Measurements from ENCODE around the gene KAZALD1. TPM values are rescaled to one million over a fixed set of nuclear protein-coding genes. Genes with fewer than 3 reads are reported as not detected.
A peak's percentile ranks its signal among the peaks of the same experiment; 100 is the strongest.
"Not testable (repeated sequence)": the region's sequence is repeated elsewhere in the genome, so short reads cannot be mapped to it uniquely, and the experiment has no call there.

Gene KAZALD1
- polyA plus RNA-seq, 2 donors, result 0.81 to 1.4 TPM

DNA sequence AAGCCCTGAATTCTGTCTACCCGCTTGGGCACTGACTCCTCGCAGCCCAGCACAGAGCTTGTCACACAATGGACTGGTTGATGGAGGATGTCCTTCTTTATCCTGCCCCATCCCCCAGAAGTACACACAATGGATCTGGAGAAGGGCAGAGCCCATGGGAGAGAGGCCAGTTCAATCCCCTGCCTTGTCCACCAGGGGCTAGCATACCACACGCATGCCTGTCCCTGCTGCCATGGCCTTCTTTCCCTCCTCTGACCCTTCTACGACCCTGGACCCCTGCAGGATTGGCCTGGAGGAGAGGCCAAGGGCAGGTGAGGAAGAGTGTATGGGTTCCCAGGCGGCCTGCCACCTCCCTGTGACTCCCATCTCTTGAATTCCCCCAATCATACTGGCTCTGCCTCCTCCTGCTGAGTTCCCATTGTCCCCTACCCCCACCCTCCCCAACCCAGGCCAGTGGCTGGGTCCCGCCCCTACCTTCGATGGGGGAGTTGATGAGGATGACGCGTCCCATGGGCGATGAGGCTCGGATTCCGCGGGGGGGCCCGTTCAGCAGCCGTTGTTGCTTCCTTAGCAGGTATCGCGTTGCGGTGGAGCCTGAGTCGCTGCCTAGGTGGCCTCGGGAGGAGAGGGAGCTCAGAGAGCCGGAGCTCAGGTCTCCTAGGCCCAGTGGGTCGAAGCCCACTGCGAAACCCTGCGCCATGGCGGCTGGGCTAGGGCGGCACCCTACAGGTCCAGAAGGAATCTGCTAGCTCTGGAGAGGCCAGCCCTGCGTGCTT is 32.1 kb upstream of the KAZALD1 start:
- no peak overlapping the region for H3K27ac ChIP-seq (ENCODE audit: low read depth in 2 of 2, low read length in 1 of 2)
- no peaks in the 10 kb centered on the region for H3K9me3 ChIP-seq (ENCODE audit: control insufficient read depth in 2 of 2, insufficient read depth in 1 of 2, low read depth in 1 of 2, low read length in 1 of 2)
- H3K4me1 ChIP-seq (ENCODE audit: control insufficient read depth in 2 of 2, insufficient read depth in 2 of 2, low read length in 1 of 2), result peaks cover 3 to 11% of the 10 kb centered on the region in 2 donors
- no peaks in the 10 kb centered on the region for H3K36me3 ChIP-seq (ENCODE audit: control insufficient read depth in 2 of 2, insufficient read depth in 2 of 2, low read length in 1 of 2)
- no peak overlapping the region for H3K4me3 ChIP-seq (ENCODE audit: low read depth in 1 of 2, low read length in 2 of 2)
- H3K27me3 ChIP-seq (ENCODE audit: control insufficient read depth in 1 of 2, insufficient read depth in 2 of 2, low read length in 2 of 2), result no peaks in the 10 kb centered on the region
- WGBS, 2 donors, result 59 to 60% methylated on average over 26 to 27 of the region's 27 CpGs

DNA sequence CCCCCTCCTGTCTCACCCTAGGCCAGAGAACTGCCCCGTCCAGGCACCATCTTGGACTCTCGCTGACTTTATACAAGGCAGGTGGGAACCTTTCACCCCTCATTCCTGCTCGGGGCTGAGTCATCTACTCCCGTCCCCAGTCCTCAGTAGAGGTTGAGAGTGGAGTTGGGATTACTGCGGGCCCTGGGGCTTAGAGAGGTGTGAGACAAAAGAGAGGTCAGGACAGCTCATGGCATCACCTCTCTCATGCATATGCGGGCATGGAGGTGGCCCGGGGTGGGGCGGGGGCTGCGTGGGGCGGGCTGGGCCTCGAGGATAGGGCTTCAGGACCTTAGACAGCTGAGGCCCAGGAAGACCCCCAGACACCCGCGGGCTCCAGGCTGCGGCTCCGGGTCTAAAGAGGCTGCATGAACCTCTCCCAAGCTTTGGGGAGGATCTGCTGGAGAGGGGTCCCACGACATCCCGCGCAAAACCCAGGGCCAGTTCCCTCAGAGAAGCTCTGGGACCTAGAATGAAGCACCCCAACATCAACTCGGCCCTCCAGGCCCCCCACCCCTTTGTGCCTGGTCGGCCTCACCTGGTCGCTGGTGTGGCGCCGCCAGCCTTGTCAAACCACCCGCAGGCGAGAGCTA is 31.2 kb upstream of the KAZALD1 start:
- Histone ChIP-seq H3K27me3 (ENCODE audit: control insufficient read depth in 1 of 2, insufficient read depth in 2 of 2, low read length in 2 of 2) (no peaks in the 10 kb centered on the region), H3K36me3 (ENCODE audit: control insufficient read depth in 2 of 2, insufficient read depth in 2 of 2, low read length in 1 of 2) (peaks cover 3 to 4% of the 10 kb centered on the region in 2 donors), H3K9me3 (ENCODE audit: control insufficient read depth in 2 of 2, insufficient read depth in 1 of 2, low read depth in 1 of 2, low read length in 1 of 2) (no peaks in the 10 kb centered on the region), H3K27ac (ENCODE audit: low read depth in 2 of 2, low read length in 1 of 2) (peak overlapping the region in 1 of 2 donors; percentile 45), H3K4me1 (ENCODE audit: control insufficient read depth in 2 of 2, insufficient read depth in 2 of 2, low read length in 1 of 2) (peaks cover 3 to 11% of the 10 kb centered on the region in 2 donors), H3K4me3 (ENCODE audit: low read depth in 1 of 2, low read length in 2 of 2) (peak overlapping the region; percentile 63)
- 9 to 10% methylated on average over 19 to 25 of the region's 25 CpGs for WGBS, 2 donors

DNA sequence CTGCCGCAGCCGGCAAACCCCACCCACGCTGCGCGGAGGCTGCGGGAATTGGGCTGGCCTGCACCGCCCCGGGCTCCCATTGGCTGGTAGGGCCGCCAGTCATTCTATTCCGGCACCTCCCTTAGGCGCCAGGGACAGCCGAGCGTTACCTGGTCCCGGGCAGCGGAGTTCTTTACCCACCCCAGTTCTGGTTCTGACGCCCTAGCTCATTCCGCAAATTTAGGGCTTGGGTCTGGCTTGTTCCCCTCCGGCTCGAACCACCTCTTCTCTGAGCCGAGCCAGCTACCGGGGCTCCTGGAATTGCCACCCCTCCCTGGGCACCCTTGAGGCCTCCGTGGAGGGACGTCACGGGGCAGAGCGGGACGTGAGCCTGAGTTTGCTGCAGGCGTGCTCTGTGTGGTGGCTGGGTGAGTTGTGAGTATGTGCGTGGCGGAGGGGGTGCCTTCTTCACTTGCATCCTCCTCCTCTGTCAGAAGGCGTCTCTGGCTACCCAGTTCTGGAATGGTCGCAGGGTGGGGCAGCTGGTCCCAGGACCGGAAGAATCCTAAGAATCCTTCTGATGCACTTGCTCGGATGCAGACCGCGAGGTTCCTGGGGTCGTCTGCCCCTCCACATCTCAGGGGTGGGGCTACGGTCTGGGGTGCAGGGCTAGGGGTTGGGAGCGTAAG is 30.5 kb upstream of the KAZALD1 start, which contains the start of the genes PDZD7 and SFXN3:
TSS of gene PDZD7 (minus strand) at position 2 of the 668 bp plus-strand sequence. CDS start 910 bp downstream, outside the sequence.
TSS of gene SFXN3 (plus strand) at position 107 of the 668 bp plus-strand sequence. CDS start 3,461 bp downstream, outside the sequence.
- Histone ChIP-seq H3K4me3 (ENCODE audit: low read depth in 1 of 2, low read length in 2 of 2) (peak within 1 kb of the TSS; percentile 63), H3K27me3 (ENCODE audit: control insufficient read depth in 1 of 2, insufficient read depth in 2 of 2, low read length in 2 of 2) (no peaks in the 10 kb centered on the region), H3K4me1 (ENCODE audit: control insufficient read depth in 2 of 2, insufficient read depth in 2 of 2, low read length in 1 of 2) (peaks cover 3 to 11% of the 10 kb centered on the region in 2 donors), H3K9me3 (ENCODE audit: control insufficient read depth in 2 of 2, insufficient read depth in 1 of 2, low read depth in 1 of 2, low read length in 1 of 2) (no peaks in the 10 kb centered on the region), H3K36me3 (ENCODE audit: control insufficient read depth in 2 of 2, insufficient read depth in 2 of 2, low read length in 1 of 2) (peaks cover 3 to 9% of the 10 kb centered on the region in 2 donors), H3K27ac (ENCODE audit: low read depth in 2 of 2, low read length in 1 of 2) (peak within 1 kb of the TSS; percentile 91 to 96)
- WGBS, 2 donors, result 0% methylated on average over 38 of the region's 38 CpGs

GRCh38 chr10:101031796-101032636 is 29.8 kb upstream of the KAZALD1 start:
- Histone ChIP-seq H3K36me3 (ENCODE audit: control insufficient read depth in 2 of 2, insufficient read depth in 2 of 2, low read length in 1 of 2) (peaks cover 3 to 9% of the 10 kb centered on the region in 2 donors), H3K9me3 (ENCODE audit: control insufficient read depth in 2 of 2, insufficient read depth in 1 of 2, low read depth in 1 of 2, low read length in 1 of 2) (no peaks in the 10 kb centered on the region), H3K4me3 (ENCODE audit: low read depth in 1 of 2, low read length in 2 of 2) (peak overlapping the region; percentile 63), H3K27ac (ENCODE audit: low read depth in 2 of 2, low read length in 1 of 2) (peak overlapping the region; percentile 91 to 96), H3K4me1 (ENCODE audit: control insufficient read depth in 2 of 2, insufficient read depth in 2 of 2, low read length in 1 of 2) (peaks cover 3 to 11% of the 10 kb centered on the region in 2 donors), H3K27me3 (ENCODE audit: control insufficient read depth in 1 of 2, insufficient read depth in 2 of 2, low read length in 2 of 2) (no peaks in the 10 kb centered on the region)
- WGBS, 2 donors, result 0 to 2% methylated on average over 44 to 47 of the region's 47 CpGs

- Histone ChIP-seq H3K27ac (ENCODE audit: low read depth in 2 of 2, low read length in 1 of 2) (peak overlapping the region; percentile 91 to 96), H3K4me3 (ENCODE audit: low read depth in 1 of 2, low read length in 2 of 2) (peak overlapping the region; percentile 63), H3K36me3 (ENCODE audit: control insufficient read depth in 2 of 2, insufficient read depth in 2 of 2, low read length in 1 of 2) (peaks cover 5 to 13% of the 10 kb centered on the region in 2 donors), H3K4me1 (ENCODE audit: control insufficient read depth in 2 of 2, insufficient read depth in 2 of 2, low read length in 1 of 2) (peaks cover 3 to 11% of the 10 kb centered on the region in 2 donors), H3K9me3 (ENCODE audit: control insufficient read depth in 2 of 2, insufficient read depth in 1 of 2, low read depth in 1 of 2, low read length in 1 of 2) (no peaks in the 10 kb centered on the region), H3K27me3 (ENCODE audit: control insufficient read depth in 1 of 2, insufficient read depth in 2 of 2, low read length in 2 of 2) (no peaks in the 10 kb centered on the region)
- 6 to 7% methylated on average over 6 of the region's 6 CpGs for WGBS, 2 donors
These were observed 29.1 kb upstream of the KAZALD1 start for GRCh38 chr10:101032637-101033224.

DNA sequence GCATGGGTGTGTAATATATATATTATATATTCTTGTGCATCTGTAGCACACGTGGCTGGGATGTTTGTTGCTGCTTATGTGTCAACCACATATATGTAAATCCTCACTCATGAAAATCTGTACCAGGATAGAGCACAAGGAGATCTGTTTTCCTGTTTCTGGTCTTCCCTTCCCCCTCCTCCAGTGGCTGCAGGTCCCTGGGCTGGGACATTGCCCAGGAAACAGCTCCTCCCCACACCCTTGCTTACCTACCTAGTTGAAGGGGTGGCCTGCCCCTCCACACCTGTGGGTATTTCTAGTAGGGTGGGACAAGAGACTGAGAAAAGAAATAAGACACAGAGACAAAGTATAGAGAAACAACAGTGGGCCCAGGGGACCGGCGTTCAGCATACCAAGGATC is 28.5 kb upstream of the KAZALD1 start:
- Histone ChIP-seq H3K27me3 (ENCODE audit: control insufficient read depth in 1 of 2, insufficient read depth in 2 of 2, low read length in 2 of 2) (no peaks in the 10 kb centered on the region), H3K4me1 (ENCODE audit: control insufficient read depth in 2 of 2, insufficient read depth in 2 of 2, low read length in 1 of 2) (peaks cover 3 to 11% of the 10 kb centered on the region in 2 donors), H3K36me3 (ENCODE audit: control insufficient read depth in 2 of 2, insufficient read depth in 2 of 2, low read length in 1 of 2) (peaks cover 7 to 18% of the 10 kb centered on the region in 2 donors), H3K9me3 (ENCODE audit: control insufficient read depth in 2 of 2, insufficient read depth in 1 of 2, low read depth in 1 of 2, low read length in 1 of 2) (no peaks in the 10 kb centered on the region), H3K4me3 (ENCODE audit: low read depth in 1 of 2, low read length in 2 of 2) (no peak overlapping the region), H3K27ac (ENCODE audit: low read depth in 2 of 2, low read length in 1 of 2) (no peak overlapping the region)
- WGBS, 2 donors, result 58 to 73% methylated on average over 3 of the region's 3 CpGs

GRCh38 chr10:101034404-101034803 is 27.4 kb upstream of the KAZALD1 start:
- peaks cover 3 to 11% of the 10 kb centered on the region in 2 donors for H3K4me1 ChIP-seq (ENCODE audit: control insufficient read depth in 2 of 2, insufficient read depth in 2 of 2, low read length in 1 of 2)
- not testable (repeated sequence) for H3K9me3 ChIP-seq (ENCODE audit: control insufficient read depth in 2 of 2, insufficient read depth in 1 of 2, low read depth in 1 of 2, low read length in 1 of 2); H3K27ac ChIP-seq (ENCODE audit: low read depth in 2 of 2, low read length in 1 of 2); H3K27me3 ChIP-seq (ENCODE audit: control insufficient read depth in 1 of 2, insufficient read depth in 2 of 2, low read length in 2 of 2); H3K4me3 ChIP-seq (ENCODE audit: low read depth in 1 of 2, low read length in 2 of 2)
- 83 to 95% methylated on average over 4 of the region's 4 CpGs for WGBS, 2 donors
- peaks cover 7 to 20% of the 10 kb centered on the region in 2 donors for H3K36me3 ChIP-seq (ENCODE audit: control insufficient read depth in 2 of 2, insufficient read depth in 2 of 2, low read length in 1 of 2)

DNA sequence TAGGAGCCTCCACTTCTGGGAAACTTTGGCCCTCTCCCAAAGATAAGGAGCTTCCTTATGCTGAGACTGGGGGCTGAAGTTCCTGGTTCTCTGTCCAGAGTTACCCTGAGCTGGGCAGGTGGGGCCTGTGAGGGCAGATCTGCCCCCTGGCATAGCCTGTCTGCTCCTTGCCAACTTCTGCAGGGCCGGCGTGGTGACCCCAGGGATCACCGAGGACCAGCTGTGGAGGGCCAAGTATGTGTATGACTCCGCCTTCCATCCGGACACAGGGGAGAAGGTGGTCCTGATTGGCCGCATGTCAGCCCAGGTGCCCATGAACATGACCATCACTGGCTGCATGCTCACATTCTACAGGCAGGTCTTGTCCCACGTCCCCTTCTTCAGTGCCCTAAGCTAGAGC is 26.5 kb upstream of the KAZALD1 start:
- no peaks in the 10 kb centered on the region for H3K9me3 ChIP-seq (ENCODE audit: control insufficient read depth in 2 of 2, insufficient read depth in 1 of 2, low read depth in 1 of 2, low read length in 1 of 2)
- H3K4me1 ChIP-seq (ENCODE audit: control insufficient read depth in 2 of 2, insufficient read depth in 2 of 2, low read length in 1 of 2), result peaks cover 3 to 11% of the 10 kb centered on the region in 2 donors
- no peak overlapping the region for H3K4me3 ChIP-seq (ENCODE audit: low read depth in 1 of 2, low read length in 2 of 2)
- no peaks in the 10 kb centered on the region for H3K27me3 ChIP-seq (ENCODE audit: control insufficient read depth in 1 of 2, insufficient read depth in 2 of 2, low read length in 2 of 2)
- peaks cover 7 to 22% of the 10 kb centered on the region in 2 donors for H3K36me3 ChIP-seq (ENCODE audit: control insufficient read depth in 2 of 2, insufficient read depth in 2 of 2, low read length in 1 of 2)
- 90 to 92% methylated on average over 7 of the region's 7 CpGs for WGBS, 2 donors
- no peak overlapping the region for H3K27ac ChIP-seq (ENCODE audit: low read depth in 2 of 2, low read length in 1 of 2)
